Ovary (tissue), 9 donors: ENCODE results near the gene FAM234B. TPM values are rescaled to one million over a fixed set of nuclear protein-coding genes. Genes with fewer than 3 reads are reported as not detected.

Experiments used
- DNase-seq, 5 donors: peaks; one replicate each; pipeline ENCODE4 v3.0.0-alpha.2; 2019 to 2020
- H3K27ac ChIP-seq, 2 donors: fragments of 200-600 bp; one replicate each; pipeline versions ENCODE4 v1.5.1 to v1.8.0; 2019 to 2022
- H3K27me3 ChIP-seq: fragments of 200-600 bp; one replicate; pipeline ENCODE4 v1.8.0; 2022
- H3K36me3 ChIP-seq: fragments of 200-600 bp; sonication (generic); one replicate; pipeline ENCODE4 v1.5.1; 2019
- H3K4me1 ChIP-seq: one replicate; pipeline ENCODE4 v1.8.1; 2013; ENCODE audit warnings: mild to moderate bottlenecking, moderate library complexity; ENCODE audit not compliant: insufficient read depth
- H3K4me3 ChIP-seq: fragments of 200-600 bp; sonication (generic); one replicate; pipeline ENCODE4 v1.5.1; 2017
- H3K9me3 ChIP-seq, 2 donors: fragments of 200-600 bp in 1 of 2; sonication (generic) in 1 of 2; one replicate each; pipeline versions ENCODE4 v1.5.1 to v1.8.1; 2013 to 2019; ENCODE audit warnings: mild to moderate bottlenecking in 1 of 2, moderate library complexity in 1 of 2
- CTCF ChIP-seq, 3 donors: fragments of 450-650 bp in 2 of 3; fragments of 200-600 bp in 1 of 3; IDR thresholded peaks; one replicate each; pipeline versions ENCODE4 v1.5.1 to v1.8.0; 2016 to 2022; ENCODE audit warnings: antibody characterized with exemption in 3 of 3, mild to moderate bottlenecking in 1 of 3
- EP300 ChIP-seq: sonication (generic); formaldehyde crosslinking; IDR thresholded peaks from one replicate; pipeline ENCODE4 v1.6.1; 2017; ENCODE audit warnings: antibody characterized with exemption
- POLR2A ChIP-seq: fragments of 450-650 bp; IDR thresholded peaks from one replicate; pipeline ENCODE4 v1.6.1; 2017; ENCODE audit warnings: antibody characterized with exemption, mild to moderate bottlenecking, moderate library complexity
- WGBS, 3 donors: extraction: QIAGEN DNeasy Blood & Tissue Kit in 1 of 3; methylation state at CpG; one replicate each; pipeline versions ENCODE4 v1.1.5 to v1.1.7; 2013 to 2017; 5-methylcytosine and 5-hydroxymethylcytosine counted together
- intact Hi-C, 4 donors: fragments of 100-400 bp; cut with DNase I; formaldehyde crosslinking; loops; one replicate each; pipeline versions ENCODE4 v1.11.0 to v1.15.1; 2022 to 2023
- polyA plus RNA-seq, 2 donors: library from polyadenylated mRNA; stranded (reverse); fragments of 200-250 nt in 1 of 2; fragments of 350-450 nt in 1 of 2; fragmentation: Illumina TruSeq in 1 of 2; extraction: RNeasy Lipid Tissue Mini Kit (QIAGEN cat#74804) in 1 of 2; gene quantifications; one replicate each; pipeline ENCODE4 v1.2.3, GENCODE V29; 2013 to 2014
- total RNA-seq, 7 donors: library from RNA; depleted of rRNA in 2 of 7; stranded (reverse); fragments of >200 nt in 2 of 7; fragmentation: NEBNext Ultra II Directional in 3 of 7; extraction: Animal tissue kit (Norgen Biotek cat#: 25700) in 3 of 7; gene quantifications; one replicate each; pipeline versions ENCODE4 v1.1.0 to v1.2.4, GENCODE V29; 2016 to 2023
- donor health status: DM: no; HTN: no; CAD: no; lungs with moderate emphysema.
- donor health status: DM: no; HTN: no; CAD: no.
- donor health status: Bipolar disorder and iron deficiency.
- donor health status: DM: yes; HTN: yes; CAD: no.
- donor health status: DM: no; HTN: no; CAD: no.
- donor health status: DM: yes; HTN: yes; CAD: no.

Gene FAM234B
- total and polyA plus RNA-seq, 9 donors, result 2.1 to 9.4 (median 5.7) TPM

- Histone ChIP-seq H3K27ac (no peak overlapping the region), H3K36me3 (no peaks in the 10 kb centered on the region), H3K4me1 (peaks cover 1% of the 10 kb centered on the region), H3K9me3 (no peaks in the 10 kb centered on the region), H3K27me3 (no peaks in the 10 kb centered on the region), H3K4me3 (no peak overlapping the region)
- WGBS, 3 donors, result 90 to 98% (median 97%) methylated on average over 2 of the region's 2 CpGs
- TF ChIP-seq POLR2A (no peak), CTCF (IDR thresholded peaks at IDR 0.05) (no peak), EP300 (no peak)
- intact Hi-C loops, result no loop called here
- DNase-seq, result no peak
Observed at GRCh38 chr12:13041224-13041623, 3.0 kb upstream of the FAM234B start.

GRCh38 chr12:13042666-13043230 is 1.4 kb upstream of the FAM234B start:
- intact Hi-C loops, result no loop called here
- H3K27me3 ChIP-seq, result no peaks in the 10 kb centered on the region
- H3K4me1 ChIP-seq, result peaks cover 1% of the 10 kb centered on the region
- TF ChIP-seq EP300 (no peak), CTCF (IDR thresholded peaks at IDR 0.05) (no peak)
- no peaks in the 10 kb centered on the region for H3K9me3 ChIP-seq
- DNase-seq, result no peak
- no peak overlapping the region for H3K27ac ChIP-seq
- no peaks in the 10 kb centered on the region for H3K36me3 ChIP-seq
- no peak overlapping the region for H3K4me3 ChIP-seq
- WGBS, 3 donors, result 48 to 55% (median 53%) methylated on average over 4 of the region's 4 CpGs

- no peak for DNase-seq
- no peaks in the 10 kb centered on the region for H3K36me3 ChIP-seq
- H3K4me1 ChIP-seq, result peaks cover 1% of the 10 kb centered on the region
- no peaks in the 10 kb centered on the region for H3K27me3 ChIP-seq
- H3K9me3 ChIP-seq, result no peaks in the 10 kb centered on the region
- intact Hi-C loops, result no loop called here
- H3K4me3 ChIP-seq, result peak overlapping the region; percentile 92
- WGBS, 3 donors, result 0 to 4% (median 3%) methylated on average over 5 of the region's 5 CpGs
- TF ChIP-seq EP300 (no peak), CTCF (IDR thresholded peaks at IDR 0.05) (no peak), POLR2A (no peak)
- H3K27ac ChIP-seq, result peak overlapping the region in 1 of 2 donors; percentile 4
Observed at GRCh38 chr12:13044906-13045299, 722 bp downstream of the FAM234B start.

GRCh38 chr12:13045816-13046215 is 1.6 kb downstream of the FAM234B start:
- DNase-seq, result no peak
- Histone ChIP-seq H3K27ac (no peak overlapping the region), H3K27me3 (no peaks in the 10 kb centered on the region), H3K36me3 (no peaks in the 10 kb centered on the region), H3K4me3 (no peak overlapping the region), H3K4me1 (peaks cover 1% of the 10 kb centered on the region), H3K9me3 (no peaks in the 10 kb centered on the region)
- TF ChIP-seq CTCF (IDR thresholded peaks at IDR 0.05), result no peak
- TF ChIP-seq POLR2A, result no peak
- no peak for TF ChIP-seq EP300
- WGBS, 3 donors, result 67 to 100% (median 97%) methylated on average over 1 to 8 of the region's 8 CpGs
- intact Hi-C loops, result no loop called here
